Upper lobe of left lung (tissue), 6 donors: Measurements from ENCODE around the gene CD8B2. TPM values are rescaled to one million over a fixed set of nuclear protein-coding genes. Genes with fewer than 3 reads are reported as not detected.

ENCODE experiments used
- ATAC-seq, 2 donors: fragments of 200-7000 bp; cut with Tn5 transposase; one replicate each; pipeline ENCODE4 v1.9.1; 2022; ENCODE audit warnings: mild to moderate bottlenecking in 2 of 2, moderate library complexity in 2 of 2; ENCODE audit not compliant: low FRiP score in 2 of 2
- DNase-seq, 2 donors: peaks; one replicate each; pipeline ENCODE4 v3.0.0-alpha.2; 2019 to 2020
- H3K27ac ChIP-seq, 4 donors: fragments of 200-600 bp; sonication (generic); one replicate each; pipeline ENCODE4 v1.5.1; 2016 to 2019
- H3K27me3 ChIP-seq, 4 donors: fragments of 200-600 bp; sonication (generic); one replicate each; pipeline ENCODE4 v1.5.1; 2017 to 2019
- H3K36me3 ChIP-seq, 4 donors: fragments of 200-600 bp; sonication (generic); one replicate each; pipeline ENCODE4 v1.5.1; 2016 to 2019
- H3K4me1 ChIP-seq, 4 donors: fragments of 200-600 bp; sonication (generic); one replicate each; pipeline ENCODE4 v1.5.1; 2018 to 2019
- H3K4me3 ChIP-seq, 4 donors: fragments of 200-600 bp; sonication (generic); one replicate each; pipeline ENCODE4 v1.5.1; 2017 to 2019; ENCODE audit warnings: mild to moderate bottlenecking in 2 of 4, moderate library complexity in 1 of 4
- H3K9me3 ChIP-seq, 4 donors: fragments of 200-600 bp; sonication (generic); one replicate each; pipeline ENCODE4 v1.5.1; 2018 to 2019
- CTCF ChIP-seq, 6 experiments: fragments of 450-650 bp in 4 of 6; fragments of 200-600 bp in 2 of 6; sonication (generic) in 2 of 6; IDR thresholded peaks; one replicate each; pipeline ENCODE4 v1.5.1; 2016 to 2019; ENCODE audit warnings: antibody characterized with exemption in 6 of 6
- EP300 ChIP-seq, 4 donors: sonication (generic); formaldehyde crosslinking; IDR thresholded peaks; one replicate each; pipeline ENCODE4 v1.5.1; 2017; ENCODE audit warnings: antibody characterized with exemption in 4 of 4, control low read depth in 2 of 4
- POLR2A ChIP-seq, 4 donors: fragments of 450-650 bp; IDR thresholded peaks; one replicate each; pipeline ENCODE4 v1.5.1; 2016 to 2017; ENCODE audit warnings: antibody characterized with exemption in 4 of 4, mild to moderate bottlenecking in 2 of 4
- POLR2AphosphoS5 ChIP-seq, 2 donors: sonication (generic); formaldehyde crosslinking; IDR thresholded peaks; one replicate each; pipeline ENCODE4 v1.5.1; 2017; ENCODE audit warnings: antibody characterized with exemption in 2 of 2
- WGBS, 2 donors: methylation state at CpG; one replicate each; pipeline ENCODE4 v1.1.5; 2017 to 2018; 5-methylcytosine and 5-hydroxymethylcytosine counted together
- total RNA-seq, 6 donors: library from RNA; depleted of rRNA in 4 of 6; stranded (reverse); fragments of >200 nt in 4 of 6; gene quantifications; one replicate each; pipeline versions ENCODE4 v1.1.0 to v1.2.1, GENCODE V29; 2016 to 2021
- donor health status: DM: no; HTN: no; CAD: no; lungs with moderate emphysema.
- donor health status: DM: no; HTN: yes; CAD: no; lungs with severe emphysema.

CD8B2 gene
- total RNA-seq, 6 donors from 2014 or later = 0.30 TPM; not detected in 5

GRCh38 chr2:106541333-106541732 lies 54.2 kb downstream of the CD8B2 start:
- DNase-seq (no peak), ATAC-seq (no peak)
- Histone ChIP-seq H3K27ac (no peak overlapping the region), H3K4me1 (peaks cover 0 to 13% (median 5%) of the 10 kb centered on the region in 4 donors), H3K36me3 (no peaks in the 10 kb centered on the region), H3K27me3 (no peaks in the 10 kb centered on the region), H3K4me3 (no peak overlapping the region), H3K9me3 (no peaks in the 10 kb centered on the region)
- WGBS, 2 donors = 79 to 88% methylated on average over 4 of the region's 4 CpGs
- TF ChIP-seq EP300 (IDR thresholded peaks at IDR 0.05) (no peak), POLR2A (IDR thresholded peaks at IDR 0.05) (no peak), CTCF (IDR thresholded peaks at IDR 0.05) (no peak), POLR2AphosphoS5 (IDR thresholded peaks at IDR 0.05) (no peak)

- WGBS, 2 donors = 11 to 14% methylated on average over 23 to 24 of the region's 24 CpGs
- Histone ChIP-seq H3K36me3 (no peaks in the 10 kb centered on the region), H3K9me3 (no peaks in the 10 kb centered on the region), H3K27me3 (no peaks in the 10 kb centered on the region), H3K27ac (no peak overlapping the region), H3K4me1 (peaks cover 0 to 8% (median 5%) of the 10 kb centered on the region in 4 donors), H3K4me3 (peak overlapping the region in 2 of 4 donors; percentile 22 to 31)
- TF ChIP-seq CTCF (IDR thresholded peaks at IDR 0.05) = peak; percentile 71 to 90 (median 80)
- TF ChIP-seq EP300 (IDR thresholded peaks at IDR 0.05) = no peak
- DNase-seq = peak in 1 of 2 donors; percentile 68
- peak; percentile 81 to 95 for ATAC-seq
These were observed 55.7 kb downstream of the CD8B2 start for GRCh38 chr2:106542746-106543359.

- Histone ChIP-seq H3K9me3 (no peaks in the 10 kb centered on the region), H3K4me1 (peaks cover 0 to 7% (median 5%) of the 10 kb centered on the region in 4 donors), H3K36me3 (no peaks in the 10 kb centered on the region), H3K4me3 (no peak overlapping the region), H3K27ac (no peak overlapping the region), H3K27me3 (no peaks in the 10 kb centered on the region)
- TF ChIP-seq CTCF (IDR thresholded peaks at IDR 0.05) (no peak), EP300 (IDR thresholded peaks at IDR 0.05) (no peak), POLR2AphosphoS5 (IDR thresholded peaks at IDR 0.05) (no peak), POLR2A (IDR thresholded peaks at IDR 0.05) (no peak)
- WGBS, 2 donors = 90 to 92% methylated on average over 9 to 10 of the region's 10 CpGs
- DNase-seq (no peak), ATAC-seq (no peak)
These were observed 57.8 kb downstream of the CD8B2 start for GRCh38 chr2:106545007-106545406.

- Histone ChIP-seq H3K27ac (no peak overlapping the region), H3K36me3 (no peaks in the 10 kb centered on the region), H3K9me3 (no peaks in the 10 kb centered on the region), H3K27me3 (no peaks in the 10 kb centered on the region), H3K4me1 (peaks cover 0 to 7% (median 5%) of the 10 kb centered on the region in 4 donors), H3K4me3 (no peak overlapping the region)
- no peak for TF ChIP-seq POLR2A (IDR thresholded peaks at IDR 0.05)
- no peak for TF ChIP-seq EP300 (IDR thresholded peaks at IDR 0.05)
- no peak for TF ChIP-seq POLR2AphosphoS5 (IDR thresholded peaks at IDR 0.05)
- no peak for TF ChIP-seq CTCF (IDR thresholded peaks at IDR 0.05)
- ATAC-seq (no peak), DNase-seq (no peak)
- 45 to 54% methylated on average over 8 of the region's 8 CpGs for WGBS, 2 donors
These were observed 59.3 kb downstream of the CD8B2 start for GRCh38 chr2:106546391-106546990.
